Panc1 (cell line): ENCODE results near the gene HBS1L.

Experiments used
- CTCF ChIP-seq: fragments of 450-650 bp; IDR thresholded peaks from 2 replicates; pipeline ENCODE4 v1.5.1; 2017; ENCODE audit warnings: mild to moderate bottlenecking
- POLR2AphosphoS5 ChIP-seq: IDR thresholded peaks from 2 replicates; pipeline ENCODE4 v1.6.1; 2012; ENCODE audit warnings: mild to moderate bottlenecking, low read depth, low read length, moderate library complexity
- REST ChIP-seq, 2 experiments: IDR thresholded peaks; 2 replicates each; pipeline ENCODE4 v1.6.1; 2011 to 2012; ENCODE audit warnings: low read depth in 2 of 2, control low read depth in 1 of 2, low read length in 1 of 2, mild to moderate bottlenecking in 1 of 2, moderate library complexity in 1 of 2; ENCODE audit not compliant: insufficient read depth in 1 of 2
- TCF7L2 ChIP-seq: IDR thresholded peaks from 2 replicates; pipeline ENCODE4 v1.6.1; 2011; ENCODE audit warnings: mild to moderate bottlenecking, low read depth, low read length, inconsistent platforms

- TF ChIP-seq CTCF (no peak), POLR2AphosphoS5 (no peak), TCF7L2 (no peak), REST (IDR thresholded peaks at IDR 0.05; ENCODE audit: insufficient read depth in 1 of 2, low read depth in 2 of 2, low read length in 1 of 2) (no peak)
Observed at GRCh38 chr6:135037541-135037940, 17.1 kb downstream of the HBS1L start.
